Retinal pigment epithelial cell (primary cell): ENCODE measurements around the gene ACSM5.
"Not testable (repeated sequence)": the region's sequence is repeated elsewhere in the genome, so short reads cannot be mapped to it uniquely, and the experiment has no call there.

ENCODE experiments used
- DNase-seq: peaks from one replicate; pipeline ENCODE4 v3.0.0-alpha.2; 2010; ENCODE audit warnings: low read depth
- H3K4me3 ChIP-seq: 2 replicates; pipeline ENCODE4 v1.5.1; 2011; ENCODE audit warnings: mild to moderate bottlenecking, low read length, control low read depth, moderate library complexity
- TF ChIP-seq, protein P1 (sequence below): conservative IDR thresholded peaks from 2 replicates; pipeline ENCODE4 v1.5.1; 2011; ENCODE audit warnings: low read depth, low read length, control low read depth, inconsistent platforms

The ACSM5 gene

DNA sequence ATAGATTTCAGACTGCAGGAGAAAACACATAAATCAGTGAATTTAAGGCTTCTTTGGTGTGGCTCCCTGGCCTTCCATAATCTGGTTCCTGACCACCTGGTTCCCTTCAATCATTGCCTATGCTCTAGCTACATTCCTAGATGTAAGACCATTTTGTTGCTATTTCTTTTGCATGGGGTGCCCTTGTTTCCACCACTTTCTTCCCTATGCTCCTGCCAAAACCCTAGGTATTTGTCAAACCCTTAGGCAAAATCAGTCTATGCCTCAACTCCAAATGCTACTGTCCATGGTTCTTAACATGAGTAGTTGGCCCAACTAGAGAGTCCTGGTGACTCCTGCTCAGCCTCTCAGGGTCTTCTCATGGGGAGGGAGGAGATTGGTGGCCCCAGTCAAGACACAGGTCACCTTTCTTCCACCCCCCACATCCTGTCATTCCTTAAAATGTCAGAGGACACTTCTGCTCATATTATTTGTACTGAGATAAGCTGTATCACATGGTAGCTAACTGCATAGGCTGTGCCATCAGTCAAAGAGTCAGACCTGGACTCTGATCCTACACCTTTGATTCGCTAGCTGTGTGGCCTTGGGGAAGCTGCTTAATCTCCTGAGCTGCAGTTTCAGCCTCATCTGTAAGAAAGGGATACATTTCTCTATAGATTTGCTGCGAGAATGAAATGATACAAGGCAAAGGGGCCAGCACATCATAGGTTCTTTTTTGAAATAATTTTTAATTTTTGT is 15.0 kb downstream of the ACSM5 start:
- H3K4me3 ChIP-seq: no peak overlapping the region
- no peak for DNase-seq
- TF ChIP-seq, protein P1, sequence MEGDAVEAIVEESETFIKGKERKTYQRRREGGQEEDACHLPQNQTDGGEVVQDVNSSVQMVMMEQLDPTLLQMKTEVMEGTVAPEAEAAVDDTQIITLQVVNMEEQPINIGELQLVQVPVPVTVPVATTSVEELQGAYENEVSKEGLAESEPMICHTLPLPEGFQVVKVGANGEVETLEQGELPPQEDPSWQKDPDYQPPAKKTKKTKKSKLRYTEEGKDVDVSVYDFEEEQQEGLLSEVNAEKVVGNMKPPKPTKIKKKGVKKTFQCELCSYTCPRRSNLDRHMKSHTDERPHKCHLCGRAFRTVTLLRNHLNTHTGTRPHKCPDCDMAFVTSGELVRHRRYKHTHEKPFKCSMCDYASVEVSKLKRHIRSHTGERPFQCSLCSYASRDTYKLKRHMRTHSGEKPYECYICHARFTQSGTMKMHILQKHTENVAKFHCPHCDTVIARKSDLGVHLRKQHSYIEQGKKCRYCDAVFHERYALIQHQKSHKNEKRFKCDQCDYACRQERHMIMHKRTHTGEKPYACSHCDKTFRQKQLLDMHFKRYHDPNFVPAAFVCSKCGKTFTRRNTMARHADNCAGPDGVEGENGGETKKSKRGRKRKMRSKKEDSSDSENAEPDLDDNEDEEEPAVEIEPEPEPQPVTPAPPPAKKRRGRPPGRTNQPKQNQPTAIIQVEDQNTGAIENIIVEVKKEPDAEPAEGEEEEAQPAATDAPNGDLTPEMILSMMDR: no peak

DNA sequence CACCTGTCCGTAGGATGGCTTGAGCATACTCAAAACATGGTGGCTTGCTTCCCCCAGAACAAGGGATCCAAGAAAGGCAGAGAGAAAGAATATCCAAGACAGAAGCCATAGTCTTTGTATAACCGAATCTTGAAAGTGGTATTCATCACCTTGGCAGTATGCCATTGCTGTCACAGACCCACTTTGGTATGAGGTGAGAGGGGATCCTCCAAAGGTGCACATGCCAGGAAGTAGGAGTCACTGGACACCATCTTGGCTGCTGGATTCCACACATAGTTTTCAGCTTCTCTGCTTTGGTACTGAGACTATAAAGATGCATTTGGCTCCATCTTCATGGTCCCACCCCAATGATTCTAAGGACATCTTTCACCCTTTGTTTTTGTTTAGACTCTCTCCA is 18.1 kb downstream of the ACSM5 start:
- DNase-seq, H3K4me3 ChIP-seq: not testable (repeated sequence)

DNA sequence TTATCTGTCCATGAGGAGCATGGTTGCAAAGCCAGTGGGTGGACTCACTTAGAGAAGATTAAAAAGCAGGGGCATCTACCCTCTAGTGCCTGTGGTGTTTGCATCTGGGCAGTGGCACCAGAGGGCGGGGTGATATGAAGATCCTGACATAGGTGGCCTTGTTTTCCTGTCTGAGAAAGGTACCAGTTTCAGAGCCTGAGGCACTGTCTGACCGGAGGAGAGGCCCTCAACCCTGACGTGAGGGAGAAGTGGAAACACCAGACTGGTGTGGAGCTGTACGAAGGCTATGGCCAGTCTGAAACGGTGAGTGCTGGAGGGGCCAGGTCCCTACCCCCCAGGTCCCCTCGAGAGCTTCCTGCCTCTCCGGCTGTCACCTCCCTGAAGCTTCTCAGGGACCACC is 20.2 kb downstream of the ACSM5 start:
- not testable (repeated sequence) for DNase-seq, H3K4me3 ChIP-seq

DNA sequence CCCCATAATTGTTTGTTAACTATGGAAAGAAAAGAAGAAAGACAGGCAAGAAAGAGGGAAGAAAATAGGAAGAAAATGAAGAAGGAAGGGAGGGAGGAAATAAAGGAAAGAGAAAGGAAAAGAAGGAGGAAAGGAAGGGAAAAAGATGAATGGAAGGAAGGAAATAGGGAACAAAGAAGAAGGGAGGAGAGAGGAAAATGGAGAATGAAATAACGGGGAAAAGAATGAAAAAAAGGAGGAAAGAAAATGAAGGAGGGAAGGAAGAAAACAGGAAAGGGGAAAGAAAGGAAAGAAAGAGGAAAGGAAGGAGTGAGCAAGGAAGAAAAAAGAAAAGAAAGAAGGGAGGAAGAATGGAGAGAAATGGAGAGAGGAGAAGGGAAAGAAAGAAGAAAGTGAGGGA is 21.1 kb downstream of the ACSM5 start:
- not testable (repeated sequence) for DNase-seq, H3K4me3 ChIP-seq

DNA sequence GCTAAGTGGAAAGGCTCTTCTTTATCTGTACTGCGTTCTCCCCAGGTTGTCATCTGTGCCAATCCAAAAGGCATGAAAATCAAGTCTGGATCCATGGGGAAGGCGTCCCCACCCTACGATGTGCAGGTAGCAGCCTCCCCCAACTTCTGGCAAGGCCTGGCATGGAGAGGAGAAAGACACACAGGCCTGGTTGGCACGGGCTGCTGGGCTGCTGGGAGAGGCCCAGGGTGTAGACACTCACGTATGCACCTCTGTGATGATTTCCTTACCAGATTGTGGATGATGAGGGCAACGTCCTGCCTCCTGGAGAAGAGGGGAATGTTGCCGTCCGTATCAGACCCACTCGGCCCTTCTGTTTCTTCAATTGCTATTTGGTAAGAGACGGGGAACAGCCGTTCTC is 21.6 kb downstream of the ACSM5 start:
- TF ChIP-seq, protein P1: no peak
- no peak for DNase-seq
- no peak overlapping the region for H3K4me3 ChIP-seq

DNA sequence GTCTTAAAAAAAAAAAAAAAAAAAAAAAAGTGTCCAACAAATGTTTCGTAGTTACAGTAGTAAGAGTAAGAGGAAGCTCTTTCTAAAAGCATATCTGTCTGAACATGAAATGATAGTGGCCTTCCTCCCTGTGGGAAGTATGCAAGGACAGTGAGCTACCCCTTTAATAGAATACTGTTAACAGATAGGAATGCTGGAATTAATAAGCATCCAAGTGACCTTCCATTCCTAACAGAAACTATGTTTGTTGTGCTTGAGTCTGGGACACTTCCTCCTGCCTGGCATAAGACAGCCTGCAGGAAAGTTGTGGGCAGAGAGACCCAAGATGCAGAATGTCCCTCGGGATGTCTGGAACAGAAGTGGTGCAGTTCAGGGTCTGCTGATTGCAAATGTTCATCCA is 29.6 kb downstream of the ACSM5 start:
- not testable (repeated sequence) for H3K4me3 ChIP-seq, DNase-seq

DNA sequence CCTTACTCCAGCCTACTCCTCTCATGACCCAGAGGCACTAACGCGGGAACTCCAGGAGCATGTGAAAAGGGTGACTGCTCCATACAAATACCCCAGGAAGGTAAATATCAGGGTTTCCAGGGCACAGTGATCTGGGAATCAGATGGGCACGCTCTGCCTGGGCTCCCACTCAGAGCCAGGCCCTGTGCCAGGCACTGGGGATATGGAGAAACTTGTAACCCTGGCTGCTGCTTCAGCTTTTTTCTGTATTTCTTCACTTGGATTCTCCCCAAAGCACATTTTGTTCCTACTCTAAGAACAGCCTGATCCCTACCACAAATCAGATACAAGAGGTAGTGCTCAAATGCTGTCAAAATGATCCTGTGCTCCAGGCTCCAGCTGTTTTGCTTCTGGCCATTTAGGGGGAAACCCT is 30.5 kb downstream of the ACSM5 start:
- not testable (repeated sequence) for DNase-seq, H3K4me3 ChIP-seq

DNA sequence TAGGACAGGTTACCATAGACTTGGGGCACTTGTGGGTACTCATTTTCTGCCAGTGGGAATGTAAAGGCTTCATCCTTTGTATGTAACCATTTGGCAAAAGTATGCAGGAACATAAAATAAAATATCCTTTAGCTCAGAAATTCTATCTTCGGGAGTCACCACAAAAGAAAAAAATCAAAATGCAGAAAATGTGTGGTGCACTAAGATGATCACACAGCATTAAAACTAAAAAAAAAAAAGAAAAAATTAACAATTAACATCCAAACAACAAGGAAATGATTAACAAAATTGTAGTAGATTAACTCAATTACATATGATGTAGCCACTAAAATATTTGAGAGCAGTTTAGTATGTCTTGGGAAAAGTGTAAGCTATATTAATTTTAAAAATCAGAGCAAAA is 31.4 kb downstream of the ACSM5 start:
- DNase-seq, H3K4me3 ChIP-seq: not testable (repeated sequence)

DNA sequence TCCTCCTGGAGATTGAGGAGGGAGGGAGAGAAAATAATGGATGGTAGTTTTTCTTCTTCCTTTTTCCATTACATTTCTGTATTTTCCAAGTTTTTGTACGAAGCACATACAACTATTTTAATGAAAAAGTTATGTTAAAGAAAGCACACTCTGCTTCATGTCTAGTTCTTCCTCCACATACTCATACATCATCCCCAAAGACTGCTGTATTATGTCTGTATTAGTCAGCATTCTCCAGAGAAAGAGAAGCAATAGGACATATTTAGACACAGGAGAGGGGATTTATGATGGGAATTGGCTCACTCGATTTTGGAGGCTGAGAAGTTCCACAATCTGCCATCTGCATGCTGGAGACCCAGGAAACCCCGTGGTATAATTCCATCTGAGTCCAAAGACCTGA is 31.9 kb downstream of the ACSM5 start:
- DNase-seq: no peak
- TF ChIP-seq, protein P1: no peak
- H3K4me3 ChIP-seq: no peak overlapping the region

DNA sequence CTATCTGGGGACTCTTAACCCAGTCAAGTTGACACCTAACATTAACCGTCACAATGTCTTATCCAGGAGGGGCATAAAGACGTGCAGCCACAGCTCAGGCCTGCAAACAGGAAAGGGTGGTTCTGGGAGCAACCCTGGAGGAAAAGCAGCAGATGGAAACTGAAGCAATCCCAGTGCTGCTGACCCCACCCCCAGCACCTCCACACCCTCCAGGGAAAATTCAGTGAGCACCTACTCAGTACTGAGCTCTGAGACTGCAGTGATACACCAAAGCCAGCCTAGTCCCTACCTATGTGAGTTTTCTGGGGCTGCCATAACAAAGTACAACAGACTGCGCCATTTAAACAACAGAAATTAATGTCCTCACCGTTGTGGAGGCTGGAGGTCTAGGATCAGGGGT is 32.5 kb downstream of the ACSM5 start:
- not testable (repeated sequence) for DNase-seq, H3K4me3 ChIP-seq

DNA sequence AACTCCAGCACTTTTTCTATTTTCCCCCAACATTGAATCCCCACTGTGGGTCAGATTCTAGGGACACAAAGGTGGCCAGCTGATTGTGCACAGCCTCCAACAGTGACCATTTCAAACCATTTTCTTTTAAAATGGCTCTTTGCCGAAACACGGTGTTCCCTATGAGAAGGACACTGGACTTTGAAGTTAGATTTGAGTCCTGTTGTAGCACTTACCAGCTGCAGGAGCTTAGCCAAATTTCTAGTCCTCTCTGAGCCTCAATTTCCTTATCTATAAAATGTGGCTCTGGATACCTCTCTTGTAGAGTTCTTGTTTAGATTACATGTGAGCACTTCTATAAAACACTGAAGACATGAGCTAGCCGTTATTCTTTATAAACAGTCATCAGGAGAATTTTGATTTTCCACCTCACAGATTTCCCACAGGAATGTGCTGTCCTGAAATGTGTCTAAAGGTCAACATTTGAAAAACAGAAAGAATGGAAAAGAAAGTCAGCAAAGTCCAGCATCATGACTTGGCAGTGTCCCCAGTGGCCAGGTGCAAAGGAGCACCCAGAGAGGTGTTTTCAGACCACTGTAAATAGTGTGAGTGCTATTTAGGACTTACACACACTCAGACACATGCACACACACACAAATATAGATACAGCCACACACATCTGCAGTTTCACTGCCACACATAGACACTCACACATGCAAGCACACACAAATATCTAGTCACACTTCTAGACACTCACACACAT is 37.5 kb downstream of the ACSM5 start:
- H3K4me3 ChIP-seq, DNase-seq: not testable (repeated sequence)

DNA sequence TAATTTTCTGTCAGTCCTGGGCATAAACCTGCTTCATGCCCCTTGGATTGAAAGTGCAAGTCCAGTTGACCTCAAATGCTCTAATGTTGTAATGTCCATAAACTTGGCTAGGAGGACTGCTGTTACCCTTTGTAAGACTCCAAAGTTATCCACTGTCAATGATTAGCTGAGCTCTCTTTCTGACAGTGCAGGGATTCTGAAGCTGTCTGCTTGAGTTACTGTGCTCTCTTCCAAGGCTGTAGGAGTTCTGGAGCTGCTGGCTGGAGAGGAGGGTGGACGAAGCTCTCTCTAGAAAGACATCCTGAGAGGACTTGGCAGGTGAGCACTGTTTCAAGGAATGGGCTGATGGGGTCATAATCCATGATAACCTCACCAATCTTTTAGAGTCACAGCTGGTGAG is 42.0 kb downstream of the ACSM5 start, which contains the start of gene ACSM2A:
ACSM2A (plus strand) TSS at position 158 of the 400 bp plus-strand sequence. CDS start 8,594 bp downstream, outside the sequence.
- not testable (repeated sequence) for DNase-seq, H3K4me3 ChIP-seq

DNA sequence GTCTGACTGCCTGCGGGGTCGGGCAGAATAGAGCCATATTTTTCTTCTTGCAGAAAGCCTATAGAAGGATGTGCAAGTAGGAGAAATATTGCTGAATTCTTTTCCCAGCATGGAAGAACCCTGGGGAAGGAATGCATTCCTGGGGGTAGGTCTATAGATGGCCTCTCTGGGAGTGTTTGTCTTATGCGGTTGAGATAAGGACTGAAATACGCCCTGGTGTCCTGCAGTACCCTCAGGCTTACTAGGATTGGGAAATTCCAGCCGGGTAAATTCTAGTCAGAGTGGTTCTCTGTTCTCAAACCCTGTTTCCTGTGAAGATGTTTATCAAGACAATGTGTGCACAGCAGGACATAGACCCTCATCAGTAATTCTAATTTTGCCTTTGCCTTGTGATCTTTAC is 44.3 kb downstream of the ACSM5 start:
- DNase-seq: not testable (repeated sequence)

DNA sequence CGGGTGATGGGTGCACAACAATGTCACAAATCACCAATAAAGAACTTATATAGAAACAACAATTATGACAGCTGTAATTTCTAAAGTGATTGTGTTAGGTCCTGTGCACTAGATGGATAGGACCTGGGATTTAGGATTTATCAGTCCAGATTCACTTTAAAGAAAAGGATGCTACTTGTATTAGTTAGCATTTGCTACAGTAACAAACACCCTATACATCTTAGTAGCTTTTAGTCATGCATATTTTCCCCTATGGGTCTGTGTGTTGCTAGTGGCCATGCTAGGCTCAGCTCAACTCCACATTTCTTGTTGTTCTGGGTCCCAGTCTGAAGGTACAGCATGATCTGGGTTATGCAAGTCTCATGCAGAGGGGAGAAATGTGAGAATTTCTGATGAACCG is 49.9 kb downstream of the ACSM5 start:
- not testable (repeated sequence) for H3K4me3 ChIP-seq, DNase-seq

More for the DNA sequence above, 44.3 kb downstream of the ACSM5 start:
- not testable (repeated sequence) for H3K4me3 ChIP-seq

DNA sequence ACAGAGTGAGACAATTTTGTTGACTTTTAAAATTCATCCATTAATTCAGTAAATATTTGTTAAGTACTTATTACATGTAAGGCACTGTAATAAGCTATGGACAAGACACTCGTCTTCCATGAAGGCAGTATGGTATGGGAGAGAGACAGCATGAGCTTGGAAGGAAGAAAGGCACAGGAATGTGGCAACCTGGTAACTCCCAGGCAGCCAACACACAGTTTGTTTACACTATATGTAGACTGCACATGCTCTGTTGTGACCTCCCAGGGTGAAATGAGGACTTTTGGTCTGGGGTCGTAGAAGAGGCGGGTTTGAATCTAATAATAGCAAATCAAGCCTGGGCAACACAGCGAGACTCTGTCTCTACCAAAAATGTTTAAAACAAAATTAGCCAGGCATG is 51.0 kb downstream of the ACSM5 start:
- not testable (repeated sequence) for H3K4me3 ChIP-seq, DNase-seq

DNA sequence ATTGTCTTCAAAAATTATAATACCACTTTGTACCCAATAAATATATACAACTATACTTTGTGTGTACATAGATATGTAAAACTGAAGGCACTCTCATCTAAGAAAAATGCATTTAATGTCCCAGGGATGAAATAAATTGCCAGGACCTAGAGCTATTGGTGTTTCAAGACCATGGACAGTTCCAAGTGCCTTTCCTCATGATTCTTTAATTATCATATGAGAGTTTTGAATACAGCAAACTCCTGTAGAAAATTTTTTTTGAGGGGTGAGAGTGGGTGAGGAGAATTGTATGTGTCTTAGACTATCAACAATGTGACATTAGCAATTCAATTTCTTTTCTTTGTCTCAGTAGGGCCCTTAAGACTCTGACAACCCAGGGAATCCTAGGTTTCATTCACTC is 59.6 kb downstream of the ACSM5 start:
- not testable (repeated sequence) for DNase-seq, H3K4me3 ChIP-seq
